Nephron (organoid): Measurements from ENCODE around the gene SCYL3.
A peak's percentile ranks its signal among the peaks of the same experiment; 100 is the strongest.

Experiments used
- H3K27ac Mint-ChIP-seq, 3 experiments: 2 replicates each; pipeline ENCODE4 v1.8.0; 2020; ENCODE audit warnings: mixed read lengths in 3 of 3, mild to moderate bottlenecking in 2 of 3, moderate library complexity in 1 of 3
- H3K27me3 Mint-ChIP-seq: 2 replicates; pipeline ENCODE4 v1.8.0; 2021; ENCODE audit warnings: low read depth, mild to moderate bottlenecking, moderate library complexity, mixed read lengths
- H3K36me3 Mint-ChIP-seq: 2 replicates; pipeline ENCODE4 v1.8.0; 2020; ENCODE audit warnings: low read depth, mixed read lengths
- H3K4me1 Mint-ChIP-seq: 2 replicates; pipeline ENCODE4 v1.8.0; 2020; ENCODE audit warnings: mixed read lengths
- H3K4me3 Mint-ChIP-seq, 3 experiments: 2 replicates each; pipeline ENCODE4 v1.8.0; 2020; ENCODE audit warnings: mild to moderate bottlenecking in 3 of 3, mixed read lengths in 3 of 3, moderate library complexity in 2 of 3
- H3K9me3 Mint-ChIP-seq: 2 replicates; pipeline ENCODE4 v1.8.0; 2020; ENCODE audit warnings: mixed read lengths
- TF ChIP-seq, protein P1 (sequence below), 3 experiments: fragments of 200-600 bp; sonication (generic); IDR thresholded peaks; one replicate each; pipeline ENCODE4 v1.5.0; 2021; ENCODE audit warnings: antibody characterized with exemption in 3 of 3; ENCODE audit not compliant: unreplicated experiment in 3 of 3

The SCYL3 gene

DNA sequence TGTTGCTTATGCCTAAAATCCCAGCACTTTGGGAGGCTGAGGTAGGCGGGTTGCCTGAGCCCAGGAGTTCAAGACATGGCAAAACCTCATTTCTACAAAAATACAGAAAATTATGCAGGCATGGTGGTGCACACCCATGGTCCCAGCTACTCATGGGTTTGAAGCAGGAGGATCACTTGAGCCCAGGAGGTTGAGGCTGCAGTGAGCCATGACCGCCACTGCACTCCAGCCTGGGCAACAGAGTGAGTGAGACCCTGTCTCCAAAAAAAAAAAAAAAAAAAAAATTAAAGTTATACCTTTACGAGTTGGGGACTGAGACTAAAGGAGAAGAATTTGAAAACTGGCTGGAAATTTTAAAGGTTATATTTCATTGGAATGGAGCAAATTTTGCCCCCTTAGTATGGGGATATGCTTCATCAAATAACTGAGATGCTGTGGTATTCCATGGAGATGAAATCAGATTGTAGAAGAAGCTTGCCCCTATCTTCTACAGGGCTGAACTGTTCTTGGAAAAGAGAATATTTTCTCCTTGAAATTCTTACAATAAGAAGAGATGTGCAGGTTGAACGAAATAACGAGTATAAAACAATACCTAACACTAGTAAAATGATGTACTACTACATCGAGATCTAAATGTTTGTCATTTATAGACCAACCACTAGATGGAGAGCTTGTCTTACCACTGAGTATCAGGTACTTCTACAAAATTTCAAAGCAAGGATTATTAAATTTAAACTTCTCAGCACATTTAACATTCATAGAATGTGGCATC lies 34.9 kb upstream of the SCYL3 start:
- Mint-ChIP-seq H3K9me3 (no peaks in the 10 kb centered on the region), H3K36me3 (no peaks in the 10 kb centered on the region), H3K4me1 (peaks cover 35% of the 10 kb centered on the region), H3K4me3 (no peak overlapping the region), H3K27ac (peak overlapping the region in 1 of 3 experiments; percentile 70), H3K27me3 (no peaks in the 10 kb centered on the region)
- TF ChIP-seq, protein P1, sequence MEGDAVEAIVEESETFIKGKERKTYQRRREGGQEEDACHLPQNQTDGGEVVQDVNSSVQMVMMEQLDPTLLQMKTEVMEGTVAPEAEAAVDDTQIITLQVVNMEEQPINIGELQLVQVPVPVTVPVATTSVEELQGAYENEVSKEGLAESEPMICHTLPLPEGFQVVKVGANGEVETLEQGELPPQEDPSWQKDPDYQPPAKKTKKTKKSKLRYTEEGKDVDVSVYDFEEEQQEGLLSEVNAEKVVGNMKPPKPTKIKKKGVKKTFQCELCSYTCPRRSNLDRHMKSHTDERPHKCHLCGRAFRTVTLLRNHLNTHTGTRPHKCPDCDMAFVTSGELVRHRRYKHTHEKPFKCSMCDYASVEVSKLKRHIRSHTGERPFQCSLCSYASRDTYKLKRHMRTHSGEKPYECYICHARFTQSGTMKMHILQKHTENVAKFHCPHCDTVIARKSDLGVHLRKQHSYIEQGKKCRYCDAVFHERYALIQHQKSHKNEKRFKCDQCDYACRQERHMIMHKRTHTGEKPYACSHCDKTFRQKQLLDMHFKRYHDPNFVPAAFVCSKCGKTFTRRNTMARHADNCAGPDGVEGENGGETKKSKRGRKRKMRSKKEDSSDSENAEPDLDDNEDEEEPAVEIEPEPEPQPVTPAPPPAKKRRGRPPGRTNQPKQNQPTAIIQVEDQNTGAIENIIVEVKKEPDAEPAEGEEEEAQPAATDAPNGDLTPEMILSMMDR (IDR thresholded peaks at IDR 0.05; ENCODE audit: unreplicated experiment in 3 of 3): peak; percentile 61 to 79 (median 67)

DNA sequence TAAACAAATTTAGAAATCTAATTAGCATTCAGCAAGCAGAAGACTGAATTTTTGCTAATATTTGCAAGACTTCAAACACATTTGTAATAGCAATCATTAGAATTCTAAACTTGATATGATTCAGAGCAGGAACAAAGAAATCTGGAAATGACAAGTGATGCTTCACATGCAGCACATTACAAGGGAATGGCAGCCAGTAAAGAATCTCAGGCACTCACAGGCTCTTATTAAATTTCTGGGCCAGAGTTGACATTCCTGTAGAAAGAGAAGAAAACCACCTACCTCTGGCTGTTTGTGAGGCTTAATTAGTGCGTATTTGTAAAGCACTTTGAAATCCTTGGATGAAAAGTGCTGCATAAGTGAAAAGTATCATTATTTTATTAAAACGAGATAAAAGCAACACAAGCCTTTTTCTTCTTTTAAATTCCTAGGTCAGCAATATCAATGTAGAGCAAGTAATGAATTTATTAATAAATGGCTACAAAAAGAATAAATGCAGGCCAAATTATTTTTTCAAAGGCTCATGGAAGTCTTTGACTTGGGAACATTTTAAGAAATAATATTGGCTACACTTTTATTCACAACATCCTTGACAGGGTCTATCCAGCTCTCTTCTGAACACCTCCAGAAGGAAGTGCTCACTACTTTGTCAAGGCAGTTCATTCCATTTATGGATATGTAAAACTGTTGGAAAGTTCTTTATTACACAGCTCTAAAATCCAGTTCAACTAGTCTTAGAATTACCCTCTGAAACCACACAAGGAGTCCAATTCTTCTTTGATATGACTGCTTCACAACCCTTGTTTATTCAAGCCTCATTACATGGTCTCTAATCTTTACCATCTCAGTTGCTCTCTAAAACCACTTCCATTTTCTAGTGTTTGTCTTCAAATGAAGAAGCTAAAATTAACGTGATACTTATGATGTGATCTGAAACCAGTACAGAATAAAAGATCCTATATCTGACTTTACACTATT lies 32.1 kb upstream of the SCYL3 start:
- Mint-ChIP-seq H3K27ac (no peak overlapping the region), H3K36me3 (peaks cover 4% of the 10 kb centered on the region), H3K4me3 (no peak overlapping the region), H3K4me1 (peaks cover 19% of the 10 kb centered on the region), H3K27me3 (no peaks in the 10 kb centered on the region), H3K9me3 (no peaks in the 10 kb centered on the region)
- TF ChIP-seq, protein P1 (IDR thresholded peaks at IDR 0.05; ENCODE audit: unreplicated experiment in 3 of 3): no peak

DNA sequence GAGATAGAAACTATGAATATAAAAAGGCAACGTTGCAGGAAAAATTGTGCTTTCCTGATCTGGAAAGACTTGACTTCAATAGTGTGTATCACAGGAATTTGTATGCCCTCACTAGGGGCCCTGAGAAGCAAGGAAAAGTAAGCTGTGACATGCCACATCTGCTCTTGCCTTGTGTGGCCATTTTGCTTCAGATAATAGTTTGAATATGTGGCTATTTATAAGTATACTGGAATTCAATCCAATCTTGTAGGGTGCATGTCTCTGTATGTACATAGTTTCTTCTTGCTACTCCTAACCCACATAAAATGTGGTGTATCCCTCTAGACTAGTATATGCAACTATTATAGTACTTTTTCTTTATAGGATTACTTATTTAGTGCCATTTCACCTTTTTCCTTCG lies 31.1 kb upstream of the SCYL3 start:
- TF ChIP-seq, protein P1 (IDR thresholded peaks at IDR 0.05; ENCODE audit: unreplicated experiment in 3 of 3): no peak
- Mint-ChIP-seq H3K27me3 (no peaks in the 10 kb centered on the region), H3K4me1 (peaks cover 19% of the 10 kb centered on the region), H3K27ac (no peak overlapping the region), H3K36me3 (peaks cover 4% of the 10 kb centered on the region), H3K4me3 (no peak overlapping the region), H3K9me3 (no peaks in the 10 kb centered on the region)

DNA sequence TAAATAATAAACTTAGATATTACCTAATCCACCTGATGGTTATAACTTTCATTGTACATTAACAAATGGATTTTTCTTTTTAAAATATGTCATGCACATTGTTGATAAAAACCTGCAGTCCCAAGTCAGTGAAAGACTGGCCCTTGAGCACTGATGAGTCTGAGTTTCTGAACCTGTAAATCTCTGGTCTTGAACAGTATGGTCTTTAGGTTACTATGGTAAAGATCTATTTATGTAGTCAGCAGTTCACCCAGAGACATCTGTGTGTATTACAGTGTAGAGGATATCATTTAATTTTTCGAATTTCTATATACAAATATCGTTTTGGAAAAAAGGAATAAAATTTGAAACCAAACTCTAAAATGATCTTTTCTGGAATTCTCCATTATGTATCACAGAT lies 30.4 kb upstream of the SCYL3 start:
- H3K9me3 Mint-ChIP-seq: no peaks in the 10 kb centered on the region
- peaks cover 18% of the 10 kb centered on the region for H3K4me1 Mint-ChIP-seq
- no peak overlapping the region for H3K4me3 Mint-ChIP-seq
- no peaks in the 10 kb centered on the region for H3K27me3 Mint-ChIP-seq
- TF ChIP-seq, protein P1 (IDR thresholded peaks at IDR 0.05; ENCODE audit: unreplicated experiment in 3 of 3): no peak
- peaks cover 5% of the 10 kb centered on the region for H3K36me3 Mint-ChIP-seq
- no peak overlapping the region for H3K27ac Mint-ChIP-seq

DNA sequence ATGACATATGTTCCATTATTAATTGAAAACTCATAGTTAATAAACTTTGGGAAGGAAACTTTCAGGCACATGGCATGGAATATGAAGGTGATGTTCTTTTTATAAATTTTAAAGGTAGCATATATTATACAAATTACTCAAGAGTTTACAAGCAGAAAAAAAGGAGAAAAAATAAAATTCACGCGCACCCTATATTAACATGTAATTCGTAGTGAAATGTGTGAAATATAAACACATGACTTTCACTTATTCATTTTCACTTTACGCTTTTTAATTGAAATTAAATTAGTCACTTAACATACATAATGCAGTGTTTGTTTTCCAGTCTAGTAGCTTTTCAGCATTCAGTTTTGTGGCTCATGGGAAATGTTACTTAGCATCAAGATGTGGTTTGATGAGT lies 27.4 kb upstream of the SCYL3 start:
- Mint-ChIP-seq H3K4me3 (no peak overlapping the region), H3K9me3 (no peaks in the 10 kb centered on the region), H3K27ac (no peak overlapping the region), H3K4me1 (peaks cover 6% of the 10 kb centered on the region), H3K27me3 (peaks cover 3% of the 10 kb centered on the region), H3K36me3 (peaks cover 8% of the 10 kb centered on the region)
- TF ChIP-seq, protein P1 (IDR thresholded peaks at IDR 0.05; ENCODE audit: unreplicated experiment in 3 of 3): no peak
